ENCODE data around the gene HSPA12B. TPM values are rescaled to one million over a fixed set of nuclear protein-coding genes. Genes with fewer than 3 reads are reported as not detected.

HSPA12B gene
- total and polyA plus RNA-seq, 7 donors, result 4.0 to 9.7 (median 7.5) TPM

DNA sequence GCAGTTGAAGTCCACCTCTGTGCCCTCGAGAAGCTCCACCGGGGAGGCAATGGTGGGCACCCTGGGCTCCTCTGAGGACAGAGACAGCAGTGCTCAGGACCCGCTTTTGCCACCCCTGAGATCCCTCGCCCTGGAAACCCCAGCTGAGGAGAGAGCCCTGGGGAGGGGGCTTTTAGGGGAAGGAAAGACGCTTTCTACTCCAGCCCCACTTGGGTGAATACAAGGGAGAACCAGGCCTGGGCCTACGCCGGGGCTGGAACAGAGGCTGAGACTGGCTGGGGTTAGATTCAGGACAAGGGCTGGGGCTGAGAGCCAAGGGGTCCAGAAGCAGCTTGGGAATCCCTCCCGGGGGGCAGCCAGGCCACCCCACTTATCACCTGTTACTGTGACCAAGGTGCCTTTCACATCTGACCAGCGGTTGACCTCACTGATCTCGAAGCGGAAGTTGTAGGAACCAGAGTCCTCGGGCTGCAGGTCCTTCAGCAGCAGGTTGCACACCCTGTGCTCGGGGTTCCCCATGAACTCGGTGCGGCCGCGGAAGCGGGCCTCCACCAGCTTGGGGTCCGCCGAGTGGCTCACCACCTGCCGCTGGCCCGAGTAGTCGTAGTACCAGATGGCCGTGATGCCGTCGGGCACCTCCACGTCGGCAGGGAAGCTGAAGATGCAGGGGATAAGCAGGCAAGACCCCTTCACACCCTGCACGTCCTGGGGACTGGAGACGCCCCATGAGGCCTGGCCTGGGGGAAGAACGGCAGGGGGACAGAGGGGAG lies 26.3 kb upstream of the HSPA12B start:
- Histone ChIP-seq H3K27ac (peak overlapping the region; percentile 68), H3K27me3 (ENCODE audit: insufficient read depth in 3 of 3, low read length in 2 of 3) (no peaks in the 10 kb centered on the region), H3K4me3 (no peak overlapping the region), H3K9me3 (no peaks in the 10 kb centered on the region), H3K4me1 (peaks cover 7% of the 10 kb centered on the region), H3K36me3 (ENCODE audit: insufficient read depth in 1 of 2, low read depth in 1 of 2) (no peaks in the 10 kb centered on the region)
- no peak for ATAC-seq
- WGBS, 3 donors, result 80 to 84% (median 83%) methylated on average over 31 of the region's 31 CpGs
- peak in 1 of 2 donors; percentile 53 for DNase-seq
- intact Hi-C loops (cut with DNase I), result no loop called here
- TF ChIP-seq, protein P1, sequence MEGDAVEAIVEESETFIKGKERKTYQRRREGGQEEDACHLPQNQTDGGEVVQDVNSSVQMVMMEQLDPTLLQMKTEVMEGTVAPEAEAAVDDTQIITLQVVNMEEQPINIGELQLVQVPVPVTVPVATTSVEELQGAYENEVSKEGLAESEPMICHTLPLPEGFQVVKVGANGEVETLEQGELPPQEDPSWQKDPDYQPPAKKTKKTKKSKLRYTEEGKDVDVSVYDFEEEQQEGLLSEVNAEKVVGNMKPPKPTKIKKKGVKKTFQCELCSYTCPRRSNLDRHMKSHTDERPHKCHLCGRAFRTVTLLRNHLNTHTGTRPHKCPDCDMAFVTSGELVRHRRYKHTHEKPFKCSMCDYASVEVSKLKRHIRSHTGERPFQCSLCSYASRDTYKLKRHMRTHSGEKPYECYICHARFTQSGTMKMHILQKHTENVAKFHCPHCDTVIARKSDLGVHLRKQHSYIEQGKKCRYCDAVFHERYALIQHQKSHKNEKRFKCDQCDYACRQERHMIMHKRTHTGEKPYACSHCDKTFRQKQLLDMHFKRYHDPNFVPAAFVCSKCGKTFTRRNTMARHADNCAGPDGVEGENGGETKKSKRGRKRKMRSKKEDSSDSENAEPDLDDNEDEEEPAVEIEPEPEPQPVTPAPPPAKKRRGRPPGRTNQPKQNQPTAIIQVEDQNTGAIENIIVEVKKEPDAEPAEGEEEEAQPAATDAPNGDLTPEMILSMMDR (IDR thresholded peaks at IDR 0.05), result no peak

DNA sequence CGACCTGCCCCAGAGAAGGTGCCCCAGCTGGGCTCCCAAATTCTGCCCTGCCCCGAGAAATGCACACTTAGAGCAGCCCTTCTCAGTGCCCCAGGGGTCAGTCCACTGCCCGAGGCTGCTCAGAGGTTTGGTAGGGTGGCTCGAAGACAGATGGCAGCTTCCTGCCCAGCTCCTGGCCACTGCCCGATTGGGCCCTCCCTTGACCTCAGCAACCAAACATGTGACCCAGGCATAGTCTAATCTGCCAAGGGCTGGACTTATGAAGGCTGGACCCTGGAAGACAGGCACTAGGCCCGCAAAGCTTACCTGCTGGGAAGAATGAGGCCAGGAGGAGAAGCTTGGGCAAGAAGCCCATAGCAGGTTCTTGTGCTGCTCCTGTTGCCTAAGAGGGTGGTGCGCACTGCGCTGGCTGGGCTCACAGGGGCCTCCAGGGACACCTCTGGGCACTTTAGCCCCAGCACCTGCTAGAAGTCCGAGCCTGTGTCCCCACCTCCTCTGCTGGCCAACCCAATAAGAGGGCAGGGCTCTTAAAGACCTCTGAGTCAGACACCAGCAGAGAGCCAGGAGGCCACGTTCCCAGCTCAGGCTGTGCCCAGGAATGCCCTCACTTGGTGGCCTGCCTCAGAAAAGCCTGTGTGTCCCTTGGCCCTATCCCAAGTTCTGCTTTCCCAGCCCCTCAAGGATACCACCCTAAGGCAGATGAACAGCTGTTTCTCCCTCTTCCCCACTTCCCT lies 25.5 kb upstream of the HSPA12B start:
- ATAC-seq (peak; percentile 94 to 97 (median 96)), DNase-seq (peak; percentile 65 to 88)
- TF ChIP-seq, protein P1 (IDR thresholded peaks at IDR 0.05), result no peak

DNA sequence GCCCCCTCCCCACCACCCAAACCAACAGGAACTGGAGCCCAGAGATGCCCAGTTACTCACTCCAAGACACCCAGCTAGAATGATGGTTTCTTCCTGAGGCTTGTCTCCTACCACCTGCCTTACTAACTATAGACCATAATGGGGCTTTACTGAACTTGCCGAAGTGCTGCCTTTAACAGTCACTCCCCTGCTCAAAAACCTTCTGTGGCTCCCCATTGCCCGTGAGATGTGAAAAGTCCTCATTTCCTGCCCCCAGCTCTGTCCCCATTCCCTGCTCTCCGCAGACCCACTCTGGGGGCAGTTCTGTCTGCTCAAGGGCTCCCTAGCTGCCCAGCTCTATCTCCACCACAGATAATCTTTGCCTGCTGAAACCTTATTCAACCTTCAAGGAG lies 25.0 kb upstream of the HSPA12B start:
- TF ChIP-seq, protein P1 (IDR thresholded peaks at IDR 0.05), result no peak
- intact Hi-C loops (cut with DNase I), result no loop called here
- H3K4me3 ChIP-seq, result no peak overlapping the region

More for the DNA sequence above, 25.5 kb upstream of the HSPA12B start:
- H3K9me3 ChIP-seq, result no peaks in the 10 kb centered on the region
- H3K4me1 ChIP-seq, result peaks cover 7% of the 10 kb centered on the region
- H3K4me3 ChIP-seq, result no peak overlapping the region
- peak overlapping the region; percentile 68 for H3K27ac ChIP-seq
- H3K27me3 ChIP-seq (ENCODE audit: insufficient read depth in 3 of 3, low read length in 2 of 3), result no peaks in the 10 kb centered on the region
- H3K36me3 ChIP-seq (ENCODE audit: insufficient read depth in 1 of 2, low read depth in 1 of 2), result no peaks in the 10 kb centered on the region
- intact Hi-C loops (cut with DNase I), result no loop called here
- WGBS, 3 donors, result 30 to 44% (median 34%) methylated on average over 10 of the region's 10 CpGs

DNA sequence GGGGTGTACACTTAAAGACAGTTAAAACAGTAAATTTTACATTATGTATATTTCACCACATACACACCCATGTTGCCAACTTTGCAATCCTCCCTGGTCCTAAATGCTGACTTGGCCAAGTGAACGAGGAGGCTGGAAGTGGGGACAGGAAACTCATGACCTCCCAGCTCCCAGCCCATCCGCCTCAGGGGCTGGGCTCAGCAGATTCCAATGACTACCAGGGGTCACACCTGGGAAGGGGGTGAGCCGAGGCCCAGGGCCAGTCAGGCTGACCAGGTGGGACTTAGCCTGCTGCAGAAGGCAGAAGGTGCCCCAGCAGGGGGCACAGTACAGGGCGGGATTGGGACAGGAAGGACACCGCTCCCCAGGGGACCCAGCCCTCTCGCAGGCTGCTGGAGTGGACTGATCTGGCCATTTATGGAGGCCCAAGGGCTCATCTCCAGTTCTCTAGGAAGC lies 22.4 kb upstream of the HSPA12B start:
- Histone ChIP-seq H3K36me3 (ENCODE audit: insufficient read depth in 1 of 2, low read depth in 1 of 2) (no peaks in the 10 kb centered on the region), H3K9me3 (no peaks in the 10 kb centered on the region), H3K27ac (no peak overlapping the region), H3K4me1 (peaks cover 7% of the 10 kb centered on the region), H3K27me3 (ENCODE audit: insufficient read depth in 3 of 3, low read length in 2 of 3) (no peaks in the 10 kb centered on the region), H3K4me3 (no peak overlapping the region)
- peak in 1 of 2 donors; percentile 56 for DNase-seq
- ATAC-seq, result no peak
- intact Hi-C loops (cut with DNase I), result loop anchor here (2.0 to 10.0 kb wide), 2 partner anchors 31 to 145 kb away; no protein-coding TSS in a partner anchor
- TF ChIP-seq, protein P1 (IDR thresholded peaks at IDR 0.05), result no peak
- WGBS, 3 donors, result 54 to 71% (median 63%) methylated on average over 6 of the region's 6 CpGs

More for the DNA sequence above, 25.0 kb upstream of the HSPA12B start:
- Histone ChIP-seq H3K9me3 (no peaks in the 10 kb centered on the region), H3K27me3 (ENCODE audit: insufficient read depth in 3 of 3, low read length in 2 of 3) (no peaks in the 10 kb centered on the region), H3K27ac (peak overlapping the region; percentile 68), H3K36me3 (ENCODE audit: insufficient read depth in 1 of 2, low read depth in 1 of 2) (no peaks in the 10 kb centered on the region), H3K4me1 (peaks cover 7% of the 10 kb centered on the region)
- DNase-seq, result peak in 1 of 2 donors; percentile 6
- WGBS, 3 donors, result 70 to 81% (median 75%) methylated on average over 3 of the region's 3 CpGs
- peak in 2 of 4 donors; percentile 40 to 42 for ATAC-seq

Measured in psoas muscle (tissue), 8 donors.